ENCODE data around the gene GALNT17.

GRCh38 chr7:71271203-71271602 is 139.3 kb downstream of the GALNT17 start:
- TF ChIP-seq CTCF (IDR thresholded peaks at IDR 0.05) (no peak), POLR2A (IDR thresholded peaks at IDR 0.05) (no peak), POLR2AphosphoS5 (IDR thresholded peaks at IDR 0.05) (no peak)

Data from prostate gland (tissue), 2 donors.